Nephron (organoid): ENCODE measurements around the gene CTSA.

Experiments
- H3K27ac Mint-ChIP-seq, 3 experiments: 2 replicates each; pipeline ENCODE4 v1.8.0; 2020; ENCODE audit warnings: mixed read lengths in 3 of 3, mild to moderate bottlenecking in 2 of 3, moderate library complexity in 1 of 3
- H3K27me3 Mint-ChIP-seq: 2 replicates; pipeline ENCODE4 v1.8.0; 2021; ENCODE audit warnings: low read depth, mild to moderate bottlenecking, moderate library complexity, mixed read lengths
- H3K36me3 Mint-ChIP-seq: 2 replicates; pipeline ENCODE4 v1.8.0; 2020; ENCODE audit warnings: low read depth, mixed read lengths
- H3K4me1 Mint-ChIP-seq: 2 replicates; pipeline ENCODE4 v1.8.0; 2020; ENCODE audit warnings: mixed read lengths
- H3K4me3 Mint-ChIP-seq, 3 experiments: 2 replicates each; pipeline ENCODE4 v1.8.0; 2020; ENCODE audit warnings: mild to moderate bottlenecking in 3 of 3, mixed read lengths in 3 of 3, moderate library complexity in 2 of 3
- H3K9me3 Mint-ChIP-seq: 2 replicates; pipeline ENCODE4 v1.8.0; 2020; ENCODE audit warnings: mixed read lengths
- CTCF ChIP-seq, 3 experiments: fragments of 200-600 bp; sonication (generic); IDR thresholded peaks; one replicate each; pipeline ENCODE4 v1.5.0; 2021; ENCODE audit warnings: antibody characterized with exemption in 3 of 3; ENCODE audit not compliant: unreplicated experiment in 3 of 3

CTSA gene

DNA sequence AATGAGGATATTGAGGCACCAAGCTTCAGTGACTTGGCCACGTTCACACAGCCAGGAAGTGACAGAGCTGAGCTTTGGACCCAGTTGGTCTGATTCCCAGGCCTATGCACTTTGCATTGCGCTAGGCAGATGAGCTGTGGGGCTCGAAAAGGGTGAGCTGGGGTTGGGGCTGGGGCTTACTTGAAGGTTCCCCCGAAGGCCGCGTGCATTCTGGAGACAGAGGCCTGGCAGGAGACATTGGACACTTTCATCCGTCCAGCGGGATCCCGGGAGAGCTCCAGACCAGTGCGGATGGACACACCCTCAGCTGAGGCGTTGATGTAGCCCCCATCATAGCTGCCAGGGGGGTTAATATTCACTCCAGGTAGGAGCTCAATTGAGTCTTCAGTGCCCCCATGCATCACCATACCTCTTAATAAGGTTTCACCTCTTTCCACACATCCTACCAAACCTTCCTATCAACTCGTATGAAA, 18.2 kb downstream of the CTSA start:
- Mint-ChIP-seq H3K27me3 (no peaks in the 10 kb centered on the region), H3K27ac (no peak overlapping the region), H3K4me3 (peak overlapping the region in 2 of 3 experiments; percentile 19 to 28), H3K4me1 (peaks cover 13% of the 10 kb centered on the region), H3K9me3 (no peaks in the 10 kb centered on the region), H3K36me3 (peaks cover 37% of the 10 kb centered on the region)
- TF ChIP-seq CTCF (IDR thresholded peaks at IDR 0.05; ENCODE audit: unreplicated experiment in 3 of 3), result no peak

- peak overlapping the region; percentile 44 to 91 (median 62) for H3K27ac Mint-ChIP-seq
- H3K9me3 Mint-ChIP-seq, result no peaks in the 10 kb centered on the region
Observed at GRCh38 chr20:45909817-45910669, 18.9 kb downstream of the CTSA start.

GRCh38 chr20:45910670-45911485, 19.7 kb downstream of the CTSA start:
- Mint-ChIP-seq H3K4me1 (peaks cover 17% of the 10 kb centered on the region), H3K27me3 (no peaks in the 10 kb centered on the region), H3K27ac (peak overlapping the region; percentile 44 to 91 (median 62)), H3K9me3 (no peaks in the 10 kb centered on the region), H3K36me3 (peaks cover 26% of the 10 kb centered on the region), H3K4me3 (peak overlapping the region; percentile 69 to 77 (median 75))
- TF ChIP-seq CTCF (IDR thresholded peaks at IDR 0.05; ENCODE audit: unreplicated experiment in 3 of 3), result no peak

More at GRCh38 chr20:45909817-45910669, 18.9 kb downstream of the CTSA start:
- Mint-ChIP-seq H3K27me3 (no peaks in the 10 kb centered on the region), H3K36me3 (peaks cover 31% of the 10 kb centered on the region), H3K4me1 (peaks cover 17% of the 10 kb centered on the region), H3K4me3 (peak overlapping the region; percentile 69 to 77 (median 75))
- no peak for TF ChIP-seq CTCF (IDR thresholded peaks at IDR 0.05; ENCODE audit: unreplicated experiment in 3 of 3)

DNA sequence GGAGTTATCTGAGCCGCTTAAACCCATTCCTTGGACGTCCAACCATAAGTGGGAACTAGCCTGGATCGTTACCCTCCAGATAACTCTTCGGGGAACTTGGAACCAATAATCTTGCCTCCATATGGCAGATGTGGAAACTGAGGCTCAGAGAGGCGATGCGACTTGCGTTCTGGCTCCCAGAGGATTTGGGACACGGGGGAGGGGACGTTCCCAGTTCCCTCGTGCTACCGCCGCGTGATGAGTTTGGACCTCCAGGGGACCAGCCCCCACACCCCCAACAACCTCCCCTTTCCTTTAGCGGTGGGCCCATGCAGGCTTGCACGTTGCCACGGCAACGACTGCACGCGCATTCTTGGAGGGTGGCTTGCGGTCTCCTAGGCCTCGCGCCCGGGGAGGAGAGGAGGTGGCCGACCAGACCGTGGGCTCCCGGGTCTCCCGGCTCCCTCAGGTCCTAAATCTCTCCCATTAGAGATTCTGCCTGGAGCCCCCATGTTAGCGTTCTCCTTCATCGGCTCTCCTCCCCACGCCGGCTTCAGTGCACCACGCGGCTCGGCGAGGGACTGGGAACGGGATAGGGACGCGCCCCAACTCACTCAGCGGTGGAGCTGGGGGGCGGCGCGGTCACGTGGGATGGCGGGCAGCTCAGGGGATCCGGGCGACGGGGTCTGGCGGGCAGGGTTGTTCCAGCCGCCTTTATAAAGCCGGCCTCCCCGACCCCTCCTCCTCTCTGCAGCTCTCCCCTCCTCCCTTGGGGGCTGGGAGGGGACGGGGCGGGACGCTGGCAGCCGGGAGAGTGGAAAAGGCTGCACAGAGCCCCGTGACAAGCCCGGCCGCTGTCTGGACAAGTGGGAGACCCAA, 20.6 kb downstream of the CTSA start, which contains the start of gene PLTP:
Gene PLTP (minus strand): TSS at position 670 of the 858 bp plus-strand sequence. CDS start 703 bp downstream, outside the sequence.
- H3K36me3 Mint-ChIP-seq, result peaks cover 22% of the 10 kb centered on the region
- H3K27ac Mint-ChIP-seq, result peak within 1 kb of the TSS; percentile 44 to 91 (median 84)
- no peaks in the 10 kb centered on the region for H3K27me3 Mint-ChIP-seq
- no peaks in the 10 kb centered on the region for H3K9me3 Mint-ChIP-seq
- H3K4me3 Mint-ChIP-seq, result peak within 1 kb of the TSS; percentile 69 to 77 (median 75)
- TF ChIP-seq CTCF (IDR thresholded peaks at IDR 0.05; ENCODE audit: unreplicated experiment in 3 of 3), result no peak
- peaks cover 17% of the 10 kb centered on the region for H3K4me1 Mint-ChIP-seq

DNA sequence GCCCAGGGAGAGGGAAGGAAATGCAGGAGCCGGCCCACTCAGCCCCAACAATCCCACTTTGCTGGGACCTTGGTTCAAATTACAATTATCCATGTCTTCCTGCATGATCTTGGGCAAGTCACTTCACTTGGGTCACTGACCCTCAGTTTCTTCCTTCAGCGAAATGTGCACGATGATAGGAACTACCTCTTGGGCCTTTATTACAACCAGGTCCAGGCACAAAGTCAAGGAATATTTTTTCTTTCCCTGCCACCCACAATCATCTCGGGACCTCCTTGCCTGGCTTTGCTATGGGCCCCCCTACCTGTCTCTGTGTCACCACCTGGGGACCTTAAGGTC, 21.2 kb downstream of the CTSA start:
- no peaks in the 10 kb centered on the region for H3K9me3 Mint-ChIP-seq
- H3K4me1 Mint-ChIP-seq, result peaks cover 17% of the 10 kb centered on the region
- no peaks in the 10 kb centered on the region for H3K27me3 Mint-ChIP-seq
- H3K36me3 Mint-ChIP-seq, result peaks cover 20% of the 10 kb centered on the region
- peak overlapping the region; percentile 69 to 77 (median 75) for H3K4me3 Mint-ChIP-seq
- TF ChIP-seq CTCF (IDR thresholded peaks at IDR 0.05; ENCODE audit: unreplicated experiment in 3 of 3), result no peak
- H3K27ac Mint-ChIP-seq, result peak overlapping the region; percentile 44 to 91 (median 84)
